ENCODE data around the gene ZBTB39.

- TF ChIP-seq POLR2A (IDR thresholded peaks at IDR 0.05) = no peak
- no peak for TF ChIP-seq CTCF (IDR thresholded peaks at IDR 0.05)
These were observed 43.5 kb upstream of the ZBTB39 start, which contains the start of gene MYO1A for GRCh38 chr12:57049890-57050289.

Measured in thyroid gland (tissue), 4 donors.